NB4 (cell line): Measurements from ENCODE around the gene TNNC1.

Source experiments
- MYC ChIP-seq: IDR thresholded peaks from 2 replicates; pipeline ENCODE4 v1.6.1; 2011; ENCODE audit warnings: low read depth, low read length
- TF ChIP-seq, protein P1 (sequence below): IDR thresholded peaks from one replicate; pipeline ENCODE4 v1.5.1; 2012; ENCODE audit warnings: low read depth, low read length

DNA sequence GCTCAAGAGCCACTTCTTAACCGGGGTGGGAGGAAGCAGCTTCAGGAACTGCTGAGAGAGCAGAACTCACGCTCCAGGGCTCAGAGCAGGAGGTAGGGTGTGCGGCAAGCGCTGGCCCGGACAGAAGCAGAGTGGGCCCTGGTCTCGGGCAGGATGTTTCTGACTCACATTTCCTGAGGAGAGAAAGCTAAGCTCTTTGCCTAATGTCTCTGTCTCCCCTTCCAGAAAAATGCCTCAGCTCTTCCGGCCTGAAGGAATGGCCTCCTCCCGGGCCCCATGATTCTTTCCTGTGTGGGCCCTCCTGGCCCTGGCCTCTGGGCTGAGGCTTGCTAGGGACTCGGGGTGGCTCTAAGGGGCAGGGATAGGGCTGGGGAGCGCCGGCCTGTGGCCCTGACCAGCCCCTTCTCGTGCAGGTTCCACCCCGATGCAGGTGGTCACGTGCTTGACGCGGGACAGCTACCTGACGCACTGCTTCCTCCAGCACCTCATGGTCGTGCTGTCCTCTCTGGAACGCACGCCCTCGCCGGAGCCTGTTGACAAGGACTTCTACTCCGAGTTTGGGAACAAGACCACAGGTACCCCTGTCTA is 37.2 kb upstream of the TNNC1 start:
- TF ChIP-seq, protein P1, sequence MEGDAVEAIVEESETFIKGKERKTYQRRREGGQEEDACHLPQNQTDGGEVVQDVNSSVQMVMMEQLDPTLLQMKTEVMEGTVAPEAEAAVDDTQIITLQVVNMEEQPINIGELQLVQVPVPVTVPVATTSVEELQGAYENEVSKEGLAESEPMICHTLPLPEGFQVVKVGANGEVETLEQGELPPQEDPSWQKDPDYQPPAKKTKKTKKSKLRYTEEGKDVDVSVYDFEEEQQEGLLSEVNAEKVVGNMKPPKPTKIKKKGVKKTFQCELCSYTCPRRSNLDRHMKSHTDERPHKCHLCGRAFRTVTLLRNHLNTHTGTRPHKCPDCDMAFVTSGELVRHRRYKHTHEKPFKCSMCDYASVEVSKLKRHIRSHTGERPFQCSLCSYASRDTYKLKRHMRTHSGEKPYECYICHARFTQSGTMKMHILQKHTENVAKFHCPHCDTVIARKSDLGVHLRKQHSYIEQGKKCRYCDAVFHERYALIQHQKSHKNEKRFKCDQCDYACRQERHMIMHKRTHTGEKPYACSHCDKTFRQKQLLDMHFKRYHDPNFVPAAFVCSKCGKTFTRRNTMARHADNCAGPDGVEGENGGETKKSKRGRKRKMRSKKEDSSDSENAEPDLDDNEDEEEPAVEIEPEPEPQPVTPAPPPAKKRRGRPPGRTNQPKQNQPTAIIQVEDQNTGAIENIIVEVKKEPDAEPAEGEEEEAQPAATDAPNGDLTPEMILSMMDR: no peak
- TF ChIP-seq MYC: no peak
